ENCODE results near the gene ADGRG3.
"Not testable (repeated sequence)": the region's sequence is repeated elsewhere in the genome, so short reads cannot be mapped to it uniquely, and the experiment has no call there.

Gene ADGRG3

DNA sequence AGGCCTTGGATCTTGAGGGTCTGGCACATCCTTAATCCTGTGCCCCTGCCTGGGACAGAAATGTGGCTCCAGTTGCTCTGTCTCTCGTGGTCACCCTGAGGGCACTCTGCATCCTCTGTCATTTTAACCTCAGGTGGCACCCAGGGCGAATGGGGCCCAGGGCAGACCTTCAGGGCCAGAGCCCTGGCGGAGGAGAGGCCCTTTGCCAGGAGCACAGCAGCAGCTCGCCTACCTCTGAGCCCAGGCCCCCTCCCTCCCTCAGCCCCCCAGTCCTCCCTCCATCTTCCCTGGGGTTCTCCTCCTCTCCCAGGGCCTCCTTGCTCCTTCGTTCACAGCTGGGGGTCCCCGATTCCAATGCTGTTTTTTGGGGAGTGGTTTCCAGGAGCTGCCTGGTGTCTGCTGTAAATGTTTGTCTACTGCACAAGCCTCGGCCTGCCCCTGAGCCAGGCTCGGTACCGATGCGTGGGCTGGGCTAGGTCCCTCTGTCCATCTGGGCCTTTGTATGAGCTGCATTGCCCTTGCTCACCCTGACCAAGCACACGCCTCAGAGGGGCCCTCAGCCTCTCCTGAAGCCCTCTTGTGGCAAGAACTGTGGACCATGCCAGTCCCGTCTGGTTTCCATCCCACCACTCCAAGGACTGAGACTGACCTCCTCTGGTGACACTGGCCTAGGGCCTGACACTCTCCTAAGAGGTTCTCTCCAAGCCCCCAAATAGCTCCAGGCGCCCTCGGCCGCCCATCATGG lies 4.0 kb upstream of the ADGRG3 start:
- no peak for DNase-seq

DNA sequence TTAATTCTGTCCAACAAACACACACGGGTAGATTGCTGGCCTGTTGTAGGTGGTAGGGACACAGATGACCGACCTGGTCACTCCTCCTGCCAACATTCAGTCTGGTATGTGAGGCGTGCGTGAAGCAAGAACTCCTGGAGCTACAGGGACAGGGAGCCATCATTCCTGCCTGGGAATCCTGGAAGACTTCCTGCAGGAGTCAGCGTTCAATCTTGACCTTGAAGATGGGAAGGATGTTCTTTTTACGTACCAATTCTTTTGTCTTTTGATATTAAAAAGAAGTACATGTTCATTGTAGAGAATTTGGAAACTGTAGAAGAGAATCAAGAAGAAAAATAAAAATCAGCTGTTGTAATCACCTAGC lies 3.5 kb upstream of the ADGRG3 start:
- DNase-seq: no peak

DNA sequence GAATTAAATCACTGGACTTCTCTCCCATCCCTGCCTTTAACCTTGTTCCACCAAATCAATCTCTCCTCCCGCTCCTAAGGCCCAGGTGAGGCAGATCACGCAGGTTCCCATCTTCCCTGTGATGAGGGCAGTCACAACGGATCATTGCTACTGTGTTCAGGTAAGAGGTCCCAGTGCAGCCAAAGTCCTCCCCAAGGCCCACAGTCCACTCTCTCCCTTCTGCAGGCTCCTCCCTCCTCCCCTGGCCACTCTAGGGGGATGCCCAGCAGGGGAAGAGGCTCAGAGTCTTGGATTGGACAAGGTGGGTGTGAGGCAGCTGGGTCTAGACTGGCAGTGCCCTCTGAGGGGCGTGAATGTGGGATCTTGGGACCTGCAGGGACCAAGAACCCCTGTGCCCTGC lies 2.6 kb upstream of the ADGRG3 start:
- no peak for DNase-seq

GRCh38 chr16:57666353-57667047 lies 1.6 kb upstream of the ADGRG3 start:
- no peak for DNase-seq

- no peak for DNase-seq
Measured at GRCh38 chr16:57667048-57667525, 1.0 kb upstream of the ADGRG3 start.

DNA sequence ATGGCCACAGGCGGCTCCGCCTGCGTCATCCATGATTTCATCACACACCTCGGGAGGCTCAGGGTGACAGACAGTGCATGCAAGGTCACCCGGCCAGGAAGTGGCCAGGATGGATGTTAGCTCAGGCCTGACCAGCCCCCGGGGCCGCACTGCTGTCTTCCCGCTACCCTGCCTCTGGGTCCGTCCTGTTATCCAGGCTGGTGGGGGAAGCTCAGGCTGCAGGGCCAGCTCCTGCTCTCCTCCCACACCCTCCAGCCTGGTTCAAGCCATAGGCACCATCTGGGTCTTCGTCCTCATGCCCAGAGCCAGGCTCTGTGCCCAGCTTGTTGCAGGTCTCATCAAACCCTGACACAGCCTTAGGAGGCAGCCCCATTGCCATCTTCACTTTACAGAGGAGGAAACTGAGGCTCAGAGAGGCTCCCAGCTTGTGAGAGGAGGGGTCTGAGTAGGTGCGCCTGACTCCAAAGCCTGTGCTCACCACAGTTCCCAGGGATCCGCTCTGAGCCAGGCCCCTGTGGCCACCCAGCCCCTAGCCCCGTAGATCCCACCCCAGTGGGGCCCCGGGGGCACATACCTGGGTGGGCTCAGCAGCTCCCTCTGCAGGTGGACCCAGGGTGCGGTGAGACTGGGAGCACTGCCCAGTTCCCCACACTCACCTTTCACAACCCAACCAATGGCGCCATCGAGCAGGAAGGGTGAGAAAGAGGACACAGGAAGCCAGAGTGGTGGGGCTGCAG lies 412 bp upstream of the ADGRG3 start:
- no peak for DNase-seq

GRCh38 chr16:57668630-57669475 lies 747 bp downstream of the ADGRG3 start:
- no peak for DNase-seq

DNA sequence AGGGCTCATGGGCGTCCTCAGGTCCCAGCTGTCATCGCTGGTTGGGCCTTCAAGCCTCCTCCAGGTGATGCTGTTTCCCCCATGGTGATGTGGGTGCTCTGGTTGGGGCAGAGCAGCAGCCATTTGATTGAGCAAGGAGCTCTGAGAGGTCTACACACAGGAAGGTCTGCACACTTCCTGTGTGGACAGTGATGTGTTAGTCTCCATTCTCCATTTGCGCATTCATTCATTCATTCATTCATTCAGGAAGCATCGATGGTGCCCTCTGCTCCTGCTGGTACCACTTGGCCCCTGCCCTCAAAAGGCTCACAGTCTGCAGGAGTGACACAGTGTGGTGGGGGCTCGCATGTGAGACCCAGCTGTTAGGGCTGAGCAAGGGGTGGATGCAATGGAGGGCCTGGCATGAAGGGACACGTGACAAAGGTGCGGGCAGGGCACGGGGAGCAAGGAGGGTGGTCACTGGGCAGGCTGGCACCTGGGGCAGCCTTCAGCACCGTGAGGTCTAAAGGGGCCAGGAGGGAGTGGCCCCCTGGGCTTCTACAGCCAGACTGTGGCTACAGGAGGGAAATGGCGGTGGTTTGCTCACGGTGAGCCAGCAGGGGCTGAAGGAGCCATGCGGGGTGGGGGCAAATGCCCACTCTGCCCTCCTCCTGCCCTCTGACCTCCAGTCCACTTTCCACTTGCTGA lies 1.5 kb downstream of the ADGRG3 start:
- no peak for DNase-seq

GRCh38 chr16:57670196-57670595 lies 2.1 kb downstream of the ADGRG3 start:
- DNase-seq: no peak

DNA sequence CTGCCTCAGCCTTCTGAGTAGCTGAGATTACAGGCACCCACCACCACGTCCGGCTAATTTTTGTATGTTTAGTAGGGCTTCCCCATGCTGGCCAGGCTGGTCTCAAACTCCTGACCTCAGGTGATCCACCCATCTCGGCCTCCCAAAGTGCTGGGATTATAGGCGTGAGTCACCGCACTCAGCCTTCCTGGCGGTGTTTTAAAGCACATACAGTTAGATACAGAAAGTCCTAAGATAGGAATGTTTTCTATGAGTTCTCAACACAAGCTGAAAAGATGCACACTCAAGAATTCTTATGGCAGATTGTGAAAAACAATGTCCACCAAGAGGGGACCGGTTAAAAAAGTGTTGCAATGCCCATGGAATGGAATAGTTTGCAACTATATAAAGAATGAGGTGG lies 3.3 kb downstream of the ADGRG3 start:
- not testable (repeated sequence) for DNase-seq

GRCh38 chr16:57672416-57672815 lies 4.3 kb downstream of the ADGRG3 start:
- no peak for DNase-seq

DNA sequence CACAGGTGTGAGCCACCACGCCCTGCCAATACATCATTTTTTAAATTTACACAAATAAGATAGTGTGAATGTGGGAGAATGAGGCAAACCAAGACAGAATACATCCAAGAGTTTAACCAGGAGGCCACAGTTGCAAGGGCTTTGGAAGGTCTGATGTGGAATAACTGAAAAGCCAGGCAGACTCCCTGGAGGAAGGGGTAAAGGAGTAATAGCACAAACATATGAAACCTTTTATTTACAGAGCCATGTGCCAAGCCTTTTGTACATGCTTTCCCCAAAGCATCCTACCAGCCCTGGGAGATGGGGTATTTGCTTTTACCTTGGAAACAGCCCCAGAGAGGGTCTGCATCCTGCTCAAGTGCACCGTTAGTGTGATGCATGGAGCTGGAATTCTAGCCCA lies 4.7 kb downstream of the ADGRG3 start:
- no peak for DNase-seq

DNA sequence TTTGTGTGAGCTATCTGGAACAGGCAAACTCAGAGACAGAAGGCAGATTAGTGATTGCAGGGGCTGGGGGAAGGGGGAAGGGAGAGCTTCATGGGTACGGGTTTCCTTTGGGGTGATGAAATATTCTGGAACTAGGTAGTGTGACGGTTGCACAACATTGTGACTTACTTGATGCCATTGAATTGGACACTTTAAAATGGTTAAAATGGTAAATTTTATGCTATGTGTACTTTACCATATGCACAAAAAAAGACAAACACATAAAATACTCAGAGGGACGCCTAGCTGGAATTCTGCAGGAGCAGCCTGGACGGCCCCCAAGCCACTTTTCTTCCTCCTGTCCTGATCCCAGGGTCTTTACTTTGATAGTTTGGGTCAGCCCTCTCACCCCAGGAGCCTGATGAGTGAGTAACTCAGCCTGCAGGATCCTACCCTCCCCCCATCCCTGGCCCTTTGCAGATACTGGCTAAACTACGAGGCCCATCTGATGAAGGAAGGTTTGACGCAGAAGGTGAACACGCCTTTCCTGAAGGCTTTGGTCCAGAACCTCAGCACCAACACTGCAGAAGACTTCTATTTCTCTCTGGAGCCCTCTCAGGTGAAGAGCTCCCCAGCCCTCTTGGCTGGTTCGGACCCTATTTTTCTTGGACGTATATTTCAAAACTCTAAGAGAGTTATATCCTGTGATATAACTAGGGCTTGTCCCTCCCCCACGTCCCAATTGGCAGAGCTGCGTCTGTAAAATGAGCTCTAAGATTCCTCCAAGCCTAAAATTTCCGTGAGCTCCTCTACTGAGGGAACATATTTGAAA lies 7.8 kb downstream of the ADGRG3 start:
- DNase-seq: no peak

DNA sequence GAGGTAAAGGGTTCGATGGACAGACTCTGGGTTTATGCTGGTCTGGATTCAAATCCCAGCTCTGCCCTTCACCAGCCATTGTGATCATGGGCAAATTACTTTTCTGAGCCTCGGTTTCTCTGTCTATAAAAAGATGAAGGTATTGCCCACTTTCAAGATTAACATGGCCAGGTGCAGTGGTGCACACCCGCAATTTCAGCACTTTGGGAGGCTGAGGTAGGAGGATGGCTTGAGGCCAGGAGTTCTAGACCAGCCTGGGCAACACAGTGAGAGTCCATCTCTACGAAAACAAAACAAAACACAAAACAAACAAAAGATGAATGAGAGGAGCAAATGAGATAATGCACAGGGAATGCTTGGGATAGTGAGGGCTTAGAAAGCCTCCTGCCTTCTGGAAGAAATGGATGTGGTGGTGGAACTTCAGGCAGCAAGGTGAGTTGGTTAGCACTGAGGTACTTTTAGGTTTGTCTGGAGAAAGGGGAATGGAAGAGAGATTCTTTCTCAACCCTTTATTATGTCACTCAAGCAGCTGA lies 8.5 kb downstream of the ADGRG3 start:
- no peak for DNase-seq

- no peak for DNase-seq
Measured at GRCh38 chr16:57677622-57678369, 9.7 kb downstream of the ADGRG3 start.

- DNase-seq: no peak
Measured at GRCh38 chr16:57679016-57679415, 10.9 kb downstream of the ADGRG3 start.

GRCh38 chr16:57679767-57680482 lies 11.8 kb downstream of the ADGRG3 start:
- no peak for DNase-seq

- DNase-seq: no peak
Measured at GRCh38 chr16:57680842-57681375, 12.8 kb downstream of the ADGRG3 start.
